ENCODE data around the gene RHBDL1.

Gene RHBDL1

GRCh38 chr16:636206-637080 is 39.0 kb upstream of the RHBDL1 start, which contains the start of gene METTL26:
METTL26 (minus strand) TSS chr16:636305; CDS start chr16:636290, 15 bp downstream.
- peaks cover 32% of the 10 kb centered on the region for H3K79me2 ChIP-seq (ENCODE audit: control insufficient read depth, low read length)
- H3K36me3 ChIP-seq (ENCODE audit: control insufficient read depth, low read length) = peaks cover 29% of the 10 kb centered on the region
- H3K4me1 ChIP-seq (ENCODE audit: control insufficient read depth, low read length) = peaks cover 48% of the 10 kb centered on the region
- peak within 1 kb of the TSS; percentile 67 for H3K27ac ChIP-seq (ENCODE audit: low read depth, low read length)
- H3K27me3 ChIP-seq (ENCODE audit: control insufficient read depth, low read length) = no peaks in the 10 kb centered on the region
- no peaks in the 10 kb centered on the region for H3K9me2 ChIP-seq (replicated peaks; ENCODE audit: control insufficient read depth, low read length)
- TF ChIP-seq CTCF (IDR thresholded peaks at IDR 0.05; ENCODE audit: low read depth, low read length, poor library complexity, severe bottlenecking) = no peak
- no peak for TF ChIP-seq EZH2phosphoT487 (IDR thresholded peaks at IDR 0.05; ENCODE audit: borderline replicate concordance, low read length)
- H3F3A ChIP-seq (ENCODE audit: control insufficient read depth, insufficient read depth) = peaks cover 16% of the 10 kb centered on the region
- H3K9me3 ChIP-seq (ENCODE audit: control insufficient read depth, insufficient read depth, low read length) = no peaks in the 10 kb centered on the region
- H3K4me2 ChIP-seq (ENCODE audit: low read length) = peak within 1 kb of the TSS; percentile 95
- H4K20me1 ChIP-seq (ENCODE audit: control insufficient read depth, insufficient read depth, low read depth, low read length) = no peaks in the 10 kb centered on the region
- peak within 1 kb of the TSS; percentile 82 for H3K4me3 ChIP-seq (ENCODE audit: low read length)

- peaks cover 30% of the 10 kb centered on the region for H3K36me3 ChIP-seq (ENCODE audit: control insufficient read depth, low read length)
- H3K27ac ChIP-seq (ENCODE audit: low read depth, low read length) = peak overlapping the region; percentile 67
- peaks cover 48% of the 10 kb centered on the region for H3K4me1 ChIP-seq (ENCODE audit: control insufficient read depth, low read length)
- H3K4me2 ChIP-seq (ENCODE audit: low read length) = peak overlapping the region; percentile 95
- no peaks in the 10 kb centered on the region for H3K27me3 ChIP-seq (ENCODE audit: control insufficient read depth, low read length)
- H4K20me1 ChIP-seq (ENCODE audit: control insufficient read depth, insufficient read depth, low read depth, low read length) = no peaks in the 10 kb centered on the region
- H3K9me3 ChIP-seq (ENCODE audit: control insufficient read depth, insufficient read depth, low read length) = no peaks in the 10 kb centered on the region
- no peaks in the 10 kb centered on the region for H3K9me2 ChIP-seq (replicated peaks; ENCODE audit: control insufficient read depth, low read length)
- TF ChIP-seq EZH2phosphoT487 (IDR thresholded peaks at IDR 0.05; ENCODE audit: borderline replicate concordance, low read length) = no peak
- no peak for TF ChIP-seq CTCF (IDR thresholded peaks at IDR 0.05; ENCODE audit: low read depth, low read length, poor library complexity, severe bottlenecking)
- H3K4me3 ChIP-seq (ENCODE audit: low read length) = peak overlapping the region; percentile 82
- peaks cover 16% of the 10 kb centered on the region for H3F3A ChIP-seq (ENCODE audit: control insufficient read depth, insufficient read depth)
- peaks cover 41% of the 10 kb centered on the region for H3K79me2 ChIP-seq (ENCODE audit: control insufficient read depth, low read length)
Measured at GRCh38 chr16:637081-638018, 38.1 kb upstream of the RHBDL1 start.

- Histone ChIP-seq H3K27ac (ENCODE audit: low read depth, low read length) (no peak overlapping the region), H3K9me2 (replicated peaks; ENCODE audit: control insufficient read depth, low read length) (no peaks in the 10 kb centered on the region), H3K4me3 (ENCODE audit: low read length) (no peak overlapping the region), H3K4me2 (ENCODE audit: low read length) (peak overlapping the region; percentile 77), H3K27me3 (ENCODE audit: control insufficient read depth, low read length) (no peaks in the 10 kb centered on the region), H3K4me1 (ENCODE audit: control insufficient read depth, low read length) (peaks cover 54% of the 10 kb centered on the region), H3K79me2 (ENCODE audit: control insufficient read depth, low read length) (peaks cover 48% of the 10 kb centered on the region), H3K36me3 (ENCODE audit: control insufficient read depth, low read length) (peaks cover 34% of the 10 kb centered on the region), H3K9me3 (ENCODE audit: control insufficient read depth, insufficient read depth, low read length) (no peaks in the 10 kb centered on the region), H3F3A (ENCODE audit: control insufficient read depth, insufficient read depth) (peaks cover 16% of the 10 kb centered on the region), H4K20me1 (ENCODE audit: control insufficient read depth, insufficient read depth, low read depth, low read length) (no peaks in the 10 kb centered on the region)
- TF ChIP-seq CTCF (IDR thresholded peaks at IDR 0.05; ENCODE audit: low read depth, low read length, poor library complexity, severe bottlenecking) = no peak
- TF ChIP-seq EZH2phosphoT487 (IDR thresholded peaks at IDR 0.05; ENCODE audit: borderline replicate concordance, low read length) = no peak
Measured at GRCh38 chr16:638034-638543, 37.4 kb upstream of the RHBDL1 start.
